K562 (cell line): ENCODE data around the gene RAVER2. TPM values are rescaled to one million over a fixed set of nuclear protein-coding genes. Genes with fewer than 3 reads are reported as not detected.
A peak's percentile ranks its signal among the peaks of the same experiment; 100 is the strongest.

Experiments
- BCOR ChIP-seq: fragments of 450-650 bp; IDR thresholded peaks from 2 replicates; pipeline ENCODE4 v1.6.1; 2016
- FOS ChIP-seq: IDR thresholded peaks from 3 replicates; pipeline ENCODE4 v1.6.1; 2011; ENCODE audit not compliant: insufficient read length; ENCODE audit errors: extremely low read depth
- KAT7 ChIP-seq: sonication (generic); formaldehyde crosslinking; IDR thresholded peaks from 2 replicates; pipeline ENCODE4 v1.8.0; 2022; ENCODE audit warnings: missing genetic modification reagents, mild to moderate bottlenecking, borderline replicate concordance
- KDM1A ChIP-seq, 2 experiments: fragments of 450-650 bp; IDR thresholded peaks; 2 replicates each; pipeline ENCODE4 v1.6.1; 2016; ENCODE audit warnings: mild to moderate bottlenecking in 2 of 2
- LEF1 ChIP-seq: fragments of 450-650 bp; IDR thresholded peaks from 2 replicates; pipeline ENCODE4 v1.6.1; 2016; ENCODE audit warnings: mild to moderate bottlenecking
- MLLT1 ChIP-seq, 2 experiments: fragments of 450-650 bp; IDR thresholded peaks; 2 replicates each; pipeline ENCODE4 v1.6.1; 2016
- NCOA2 ChIP-seq, 2 experiments: fragments of 450-650 bp; IDR thresholded peaks; 2 replicates each; pipeline ENCODE4 v1.6.1; 2018; ENCODE audit warnings: mild to moderate bottlenecking in 2 of 2, moderate library complexity in 1 of 2; ENCODE audit not compliant: partially characterized antibody in 2 of 2
- PYGO2 ChIP-seq: fragments of 450-650 bp; IDR thresholded peaks from 2 replicates; pipeline ENCODE4 v1.6.1; 2016; ENCODE audit warnings: mild to moderate bottlenecking, missing genetic modification characterization, moderate library complexity, missing compliant biosample characterization
- RAD21 ChIP-seq, 2 experiments: fragments of 250-450 bp in 1 of 2; fragments of 450-650 bp in 1 of 2; sonication (Bioruptor Pico) in 1 of 2; formaldehyde crosslinking in 1 of 2; IDR thresholded peaks in 1 of 2; conservative IDR thresholded peaks in 1 of 2; 2 replicates each; pipeline versions ENCODE4 v1.4.0 to v1.8.0; 2020 to 2022; ENCODE audit warnings: mild to moderate bottlenecking in 2 of 2, moderate library complexity in 1 of 2
- RB1 ChIP-seq: fragments of 450-650 bp; IDR thresholded peaks from 2 replicates; pipeline ENCODE4 v1.6.1; 2017; ENCODE audit warnings: low read depth, mild to moderate bottlenecking
- SMAD3 ChIP-seq: fragments of 450-650 bp; formaldehyde crosslinking; conservative IDR thresholded peaks from 2 replicates; pipeline ENCODE4 v1.4.0; 2020; ENCODE audit warnings: mild to moderate bottlenecking
- SMARCA4 ChIP-seq: fragments of 450-650 bp; IDR thresholded peaks from 2 replicates; pipeline ENCODE4 v1.6.1; 2016
- SMARCA5 ChIP-seq: fragments of 450-650 bp; IDR thresholded peaks from 2 replicates; pipeline ENCODE4 v1.6.1; 2016
- SRSF3 ChIP-seq: fragments of 200-400 bp; formaldehyde crosslinking; IDR thresholded peaks from 2 replicates; pipeline ENCODE4 v1.6.1; 2016; ENCODE audit warnings: mild to moderate bottlenecking, low read length, moderate library complexity; ENCODE audit not compliant: insufficient read depth
- ZEB2 ChIP-seq: fragments of 450-650 bp; IDR thresholded peaks from 2 replicates; pipeline ENCODE4 v1.6.1; 2016
- ZNF133 ChIP-seq: fragments of 250-450 bp; sonication (Bioruptor Pico); IDR thresholded peaks from 2 replicates; pipeline ENCODE4 v1.4.0; 2020; ENCODE audit warnings: mild to moderate bottlenecking
- ZNF592 ChIP-seq: fragments of 450-650 bp; IDR thresholded peaks from 2 replicates; pipeline ENCODE4 v1.6.1; 2017; ENCODE audit warnings: antibody characterized with exemption, mild to moderate bottlenecking
- polyA plus RNA-seq, 8 experiments: library from polyadenylated mRNA; depleted of rRNA in 4 of 8; stranded (reverse) in 5 of 8; unstranded in 3 of 8; fragments of >200 nt; fragmentation: Nextera tagmentation in 2 of 8; fragmentation: Illumina TruSeq in 1 of 8; extraction: Ambion mirVana in 2 of 8; extraction: Trizol in 1 of 8; gene quantifications; 2 replicates each; pipeline versions ENCODE4 v1.2.1 to v1.2.3, GENCODE V29; 2011 to 2014; ENCODE audit warnings: inconsistent platforms in 1 of 8, missing spikeins in 1 of 8
- total RNA-seq, 7 experiments: library from RNA; depleted of rRNA in 6 of 7; stranded (reverse); fragments of >200 nt in 6 of 7; fragmentation: Illumina TruSeq in 2 of 7; extraction: Trizol in 2 of 7; gene quantifications; 2 replicates each; pipeline versions ENCODE4 v1.2.1 to v1.2.3, GENCODE V29; 2011 to 2021; ENCODE audit warnings: low replicate concordance in 1 of 7
- TF ChIP-seq, protein P1 (sequence below): fragments of 250-450 bp; sonication (Bioruptor Pico); IDR thresholded peaks from 2 replicates; pipeline ENCODE4 v1.5.0; 2021; ENCODE audit warnings: mild to moderate bottlenecking, borderline replicate concordance
- TF ChIP-seq, protein P2 (sequence below): sonication (generic); formaldehyde crosslinking; IDR thresholded peaks from 2 replicates; pipeline ENCODE4 v1.8.1; 2023; ENCODE audit warnings: mild to moderate bottlenecking, missing genetic modification reagents

Gene RAVER2
- total and polyA plus RNA-seq, 9 of the 15 experiments (the other 6 are each of a cell fraction or from before 2014, with no cell fraction given): 1.8 to 6.1 (median 4.4) TPM

DNA sequence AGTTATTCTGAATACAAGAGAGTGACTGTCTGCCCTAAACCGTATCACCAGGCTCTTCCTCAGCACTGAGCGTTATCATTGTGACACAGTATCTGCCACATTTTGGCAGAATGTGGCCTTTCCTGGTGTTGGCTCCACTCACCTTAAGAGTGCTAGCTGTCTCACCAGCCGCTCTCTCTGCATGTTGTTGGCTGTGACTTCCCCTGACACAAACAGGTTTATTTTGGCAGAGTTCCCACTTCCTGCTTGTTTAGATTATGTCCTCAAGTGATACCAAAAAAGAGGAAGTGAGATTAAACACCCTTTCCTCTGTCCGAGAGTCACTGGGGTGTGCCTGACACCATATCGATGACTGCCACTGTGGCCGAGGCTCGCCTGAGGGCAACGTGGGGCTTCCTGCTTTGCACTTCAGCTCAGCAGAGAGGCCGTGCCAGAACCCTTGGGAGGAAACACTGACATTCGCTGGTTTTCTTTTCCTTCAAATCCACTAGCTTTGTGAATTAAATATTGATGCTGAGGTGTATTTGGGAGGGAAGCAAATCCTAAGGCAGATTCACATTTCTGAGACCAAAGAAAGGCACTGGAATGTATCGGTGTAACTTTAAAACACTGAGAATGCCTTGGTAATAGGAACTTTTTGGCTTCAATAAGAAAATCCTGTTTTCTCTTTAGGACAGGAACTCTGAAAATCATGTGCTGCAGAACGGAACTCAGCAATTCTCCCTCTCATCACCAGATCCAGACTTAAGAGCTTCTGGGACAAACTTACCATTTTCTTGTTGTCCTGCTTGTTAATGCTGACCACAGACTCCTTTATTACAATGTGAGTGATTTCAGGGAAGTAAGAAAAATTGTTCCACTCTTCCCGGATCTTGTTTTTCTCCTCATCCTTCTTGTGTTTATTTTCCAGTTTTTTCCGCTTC lies 119.4 kb downstream of the RAVER2 start (continued):
- TF ChIP-seq RAD21 (CRISPR knock-in tag; conservative IDR thresholded peaks at IDR 0.05 in 1 of 2, IDR thresholded peaks at IDR 0.05 in 1 of 2) (peak in 1 of 2 experiments; percentile 60; a peak in 3 of 4 replicates), KAT7 (CRISPR knock-in tag) (peak; percentile 62; the same call in 1 of the 2 replicates), SMARCA4 (peak; percentile 99), KDM1A (IDR thresholded peaks at IDR 0.05) (peak; percentile 94), SMARCA5 (peak; percentile 95), BCOR (peak; percentile 93), ZEB2 (peak; percentile 95), ZNF133 (no peak), SRSF3 (no peak), NCOA2 (IDR thresholded peaks at IDR 0.05; ENCODE audit: partially characterized antibody in 2 of 2) (peak; percentile 53 to 63), MLLT1 (IDR thresholded peaks at IDR 0.05) (peak in 1 of 2 experiments; percentile 65; a peak in 2 of 4 replicates), LEF1 (peak; percentile 88), ZNF592 (peak; percentile 67; the same call in 1 of the 2 replicates), SMAD3 (CRISPR knock-in tag) (no peak), PYGO2 (tag) (0 out of 2 replicates have a peak, but pooled peaks have one; percentile 54), RB1 (no peak; the same call in 1 of the 2 replicates), FOS (no peak)
- TF ChIP-seq, protein P1, sequence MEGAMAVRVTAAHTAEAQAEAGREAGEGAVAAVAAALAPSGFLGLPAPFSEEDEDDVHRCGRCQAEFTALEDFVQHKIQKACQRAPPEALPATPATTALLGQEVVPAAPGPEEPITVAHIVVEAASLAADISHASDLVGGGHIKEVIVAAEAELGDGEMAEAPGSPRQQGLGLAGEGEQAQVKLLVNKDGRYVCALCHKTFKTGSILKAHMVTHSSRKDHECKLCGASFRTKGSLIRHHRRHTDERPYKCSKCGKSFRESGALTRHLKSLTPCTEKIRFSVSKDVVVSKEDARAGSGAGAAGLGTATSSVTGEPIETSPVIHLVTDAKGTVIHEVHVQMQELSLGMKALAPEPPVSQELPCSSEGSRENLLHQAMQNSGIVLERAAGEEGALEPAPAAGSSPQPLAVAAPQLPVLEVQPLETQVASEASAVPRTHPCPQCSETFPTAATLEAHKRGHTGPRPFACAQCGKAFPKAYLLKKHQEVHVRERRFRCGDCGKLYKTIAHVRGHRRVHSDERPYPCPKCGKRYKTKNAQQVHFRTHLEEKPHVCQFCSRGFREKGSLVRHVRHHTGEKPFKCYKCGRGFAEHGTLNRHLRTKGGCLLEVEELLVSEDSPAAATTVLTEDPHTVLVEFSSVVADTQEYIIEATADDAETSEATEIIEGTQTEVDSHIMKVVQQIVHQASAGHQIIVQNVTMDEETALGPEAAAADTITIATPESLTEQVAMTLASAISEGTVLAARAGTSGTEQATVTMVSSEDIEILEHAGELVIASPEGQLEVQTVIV: no peak
- TF ChIP-seq, protein P2, sequence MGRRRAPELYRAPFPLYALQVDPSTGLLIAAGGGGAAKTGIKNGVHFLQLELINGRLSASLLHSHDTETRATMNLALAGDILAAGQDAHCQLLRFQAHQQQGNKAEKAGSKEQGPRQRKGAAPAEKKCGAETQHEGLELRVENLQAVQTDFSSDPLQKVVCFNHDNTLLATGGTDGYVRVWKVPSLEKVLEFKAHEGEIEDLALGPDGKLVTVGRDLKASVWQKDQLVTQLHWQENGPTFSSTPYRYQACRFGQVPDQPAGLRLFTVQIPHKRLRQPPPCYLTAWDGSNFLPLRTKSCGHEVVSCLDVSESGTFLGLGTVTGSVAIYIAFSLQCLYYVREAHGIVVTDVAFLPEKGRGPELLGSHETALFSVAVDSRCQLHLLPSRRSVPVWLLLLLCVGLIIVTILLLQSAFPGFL (CRISPR knock-in tag): peak; percentile 88; the same call in 1 of the 2 replicates
